Smooth muscle cell (in vitro differentiated cells): ENCODE results near the gene FAM174C. TPM values are rescaled to one million over a fixed set of nuclear protein-coding genes. Genes with fewer than 3 reads are reported as not detected.

ENCODE experiments used
- DNase-seq: peaks from one replicate; lab custom pipeline; 2025; ENCODE audit not compliant: unreplicated experiment; lab: John Stamatoyannopoulos, UW
- H2AFZ ChIP-seq: fragments of 200-600 bp; sonication (generic); 2 replicates; pipeline ENCODE4 v1.6.0; 2016; ENCODE audit warnings: antibody characterized with exemption, low read depth, mild to moderate bottlenecking
- H3F3A ChIP-seq: fragments of 200-600 bp; sonication (generic); 2 replicates; pipeline ENCODE4 v1.6.0; 2017; ENCODE audit warnings: antibody characterized with exemption, low read depth
- H3K27ac ChIP-seq: fragments of 200-600 bp; sonication (generic); 2 replicates; pipeline ENCODE4 v1.5.1; 2016; ENCODE audit warnings: low read depth, mild to moderate bottlenecking
- H3K27me3 ChIP-seq: fragments of 200-600 bp; sonication (generic); 2 replicates; pipeline ENCODE4 v1.6.1; 2016; ENCODE audit warnings: low read depth, mild to moderate bottlenecking
- H3K36me3 ChIP-seq: fragments of 200-600 bp; sonication (generic); 2 replicates; pipeline ENCODE4 v1.5.1; 2016; ENCODE audit warnings: low read depth
- H3K4me1 ChIP-seq: fragments of 200-600 bp; sonication (generic); 2 replicates; pipeline ENCODE4 v1.5.1; 2016; ENCODE audit warnings: low read depth
- H3K4me2 ChIP-seq: fragments of 200-600 bp; sonication (generic); 2 replicates; pipeline ENCODE4 v1.6.0; 2016; ENCODE audit warnings: mild to moderate bottlenecking
- H3K4me3 ChIP-seq: fragments of 200-600 bp; sonication (generic); 2 replicates; pipeline ENCODE4 v1.5.1; 2016; ENCODE audit warnings: mild to moderate bottlenecking
- H3K79me2 ChIP-seq: fragments of 200-600 bp; sonication (generic); 2 replicates; pipeline ENCODE4 v1.6.0; 2016; ENCODE audit warnings: low read depth, mild to moderate bottlenecking
- H3K9ac ChIP-seq: fragments of 200-600 bp; sonication (generic); 2 replicates; pipeline ENCODE4 v1.6.0; 2016; ENCODE audit warnings: low read depth
- H3K9me3 ChIP-seq: fragments of 200-600 bp; sonication (generic); replicated peaks from 2 replicates; pipeline ENCODE4 v1.5.1; 2016; ENCODE audit warnings: low read depth
- H4K20me1 ChIP-seq: fragments of 200-600 bp; sonication (generic); 2 replicates; pipeline ENCODE4 v1.6.0; 2016; ENCODE audit warnings: low read depth
- CTCF ChIP-seq: fragments of 200-600 bp; sonication (generic); IDR thresholded peaks from 2 replicates; pipeline ENCODE4 v1.5.1; 2017; ENCODE audit warnings: borderline replicate concordance, mild to moderate bottlenecking, antibody characterized with exemption; ENCODE audit not compliant: insufficient read depth, poor library complexity, severe bottlenecking
- WGBS: methylation state at CpG from one replicate; pipeline ENCODE4 v1.1.7; 2016; ENCODE audit warnings: low lambda C conversion rate; 5-methylcytosine and 5-hydroxymethylcytosine counted together
- polyA plus RNA-seq: library from polyadenylated mRNA; unstranded; fragments of >200 nt; fragmentation: Nextera tagmentation; extraction: Ambion mirVana; gene quantifications from 2 replicates; pipeline ENCODE4 v1.2.1, GENCODE V29; 2016
- total RNA-seq: library from RNA; depleted of rRNA; stranded (reverse); fragments of >200 nt; gene quantifications from 2 replicates; pipeline ENCODE4 v1.2.3, GENCODE V29; 2014

FAM174C gene
- total and polyA plus RNA-seq, 2 experiments from 2014 or later, result 41.5 to 75.6 TPM

- Histone ChIP-seq H3K4me1 (peaks cover 48% of the 10 kb centered on the region), H3K27ac (peak overlapping the region; percentile 94), H3F3A (peaks cover 61% of the 10 kb centered on the region), H3K4me3 (peak overlapping the region; percentile 67), H4K20me1 (peaks cover 53% of the 10 kb centered on the region), H3K4me2 (peak overlapping the region; percentile 87), H3K79me2 (peaks cover 53% of the 10 kb centered on the region), H3K9me3 (no peaks in the 10 kb centered on the region), H2AFZ (no peak overlapping the region), H3K9ac (peak overlapping the region; percentile 89), H3K36me3 (peaks cover 8% of the 10 kb centered on the region), H3K27me3 (no peaks in the 10 kb centered on the region)
- no peak for TF ChIP-seq CTCF
- DNase-seq, result no peak
- 90% methylated on average over 18 of the region's 26 CpGs for WGBS
These were observed 4.3 kb upstream of the FAM174C start for GRCh38 chr19:1270854-1271527.

DNA sequence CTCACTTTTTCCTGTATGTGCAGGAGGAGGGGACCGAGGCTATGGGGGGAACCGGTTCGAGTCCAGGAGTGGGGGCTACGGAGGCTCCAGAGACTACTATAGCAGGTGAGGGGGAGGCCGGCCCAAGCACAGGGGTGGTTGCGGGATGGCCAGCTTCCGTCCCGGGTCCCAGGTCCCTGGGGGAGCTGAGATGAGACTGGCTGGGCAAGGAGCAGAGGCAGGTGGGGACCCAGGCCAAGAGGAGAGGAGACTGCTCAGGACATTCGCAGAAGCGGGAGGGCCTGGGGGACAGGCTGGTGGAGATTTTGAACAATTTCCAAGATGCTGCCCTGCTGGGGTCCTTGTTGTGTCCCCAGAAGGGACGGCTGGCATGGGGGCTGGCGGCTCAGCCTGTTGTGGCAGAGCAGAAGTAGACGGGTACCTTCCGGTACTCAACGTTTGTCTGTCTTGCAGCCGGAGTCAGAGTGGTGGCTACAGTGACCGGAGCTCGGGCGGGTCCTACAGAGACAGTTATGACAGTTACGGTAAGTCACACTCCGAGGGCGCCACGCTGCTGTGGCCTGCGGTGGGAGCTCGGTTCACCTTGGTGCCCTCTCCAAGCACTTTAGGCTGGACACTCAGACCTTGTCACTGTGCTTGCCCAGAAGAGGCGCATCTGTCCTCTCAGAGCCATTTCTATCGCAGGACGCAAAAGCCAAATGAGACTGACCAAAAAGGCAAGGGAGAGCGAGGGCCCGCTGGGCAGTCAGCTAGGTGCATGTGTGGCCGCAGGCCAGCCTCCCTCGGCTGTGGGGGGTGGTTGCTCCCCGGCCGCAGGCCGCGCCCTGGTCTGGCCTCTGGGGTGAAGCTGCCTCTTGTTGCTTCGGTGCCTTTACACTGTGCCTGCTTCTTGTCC lies 3.6 kb upstream of the FAM174C start:
- Histone ChIP-seq H3K4me2 (peak overlapping the region; percentile 87), H4K20me1 (peaks cover 53% of the 10 kb centered on the region), H3K9ac (no peak overlapping the region), H3K27me3 (no peaks in the 10 kb centered on the region), H3F3A (peaks cover 59% of the 10 kb centered on the region), H3K27ac (peak overlapping the region; percentile 94), H3K4me1 (peaks cover 54% of the 10 kb centered on the region), H3K4me3 (no peak overlapping the region), H2AFZ (no peak overlapping the region), H3K79me2 (peaks cover 60% of the 10 kb centered on the region), H3K36me3 (peaks cover 8% of the 10 kb centered on the region), H3K9me3 (no peaks in the 10 kb centered on the region)
- no peak for DNase-seq
- 96% methylated on average over 36 of the region's 37 CpGs for WGBS
- TF ChIP-seq CTCF, result no peak

DNA sequence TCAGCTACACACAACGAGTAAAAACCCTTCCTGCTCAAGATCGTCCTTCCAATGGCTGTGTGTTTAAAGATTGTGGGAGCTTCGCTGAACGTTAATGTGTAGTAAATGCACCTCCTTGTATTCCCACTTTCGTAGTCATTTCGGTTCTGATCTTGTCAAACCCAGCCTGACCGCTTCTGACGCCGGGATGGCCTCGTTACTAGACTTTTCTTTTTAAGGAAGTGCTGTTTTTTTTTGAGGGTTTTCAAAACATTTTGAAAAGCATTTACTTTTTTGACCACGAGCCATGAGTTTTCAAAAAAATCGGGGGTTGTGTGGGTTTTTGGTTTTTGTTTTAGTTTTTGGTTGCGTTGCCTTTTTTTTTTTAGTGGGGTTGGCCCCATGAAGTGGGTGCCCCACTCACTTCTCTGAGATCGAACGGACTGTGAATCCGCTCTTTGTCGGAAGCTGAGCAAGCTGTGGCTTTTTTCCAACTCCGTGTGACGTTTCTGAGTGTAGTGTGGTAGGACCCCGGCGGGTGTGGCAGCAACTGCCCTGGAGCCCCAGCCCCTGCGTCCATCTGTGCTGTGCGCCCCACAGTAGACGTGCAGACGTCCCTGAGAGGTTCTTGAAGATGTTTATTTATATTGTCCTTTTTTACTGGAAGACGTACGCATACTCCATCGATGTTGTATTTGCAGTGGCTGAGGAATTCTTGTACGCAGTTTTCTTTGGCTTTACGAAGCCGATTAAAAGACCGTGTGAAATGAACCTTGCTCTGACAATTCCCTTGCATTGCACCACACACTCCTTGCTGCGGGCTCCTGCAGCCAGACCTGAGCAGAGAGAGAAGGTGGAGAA lies 2.7 kb upstream of the FAM174C start:
- Histone ChIP-seq H3K9ac (no peak overlapping the region), H3K79me2 (peaks cover 66% of the 10 kb centered on the region), H3K4me1 (peaks cover 49% of the 10 kb centered on the region), H2AFZ (no peak overlapping the region), H3K4me3 (no peak overlapping the region), H3K4me2 (no peak overlapping the region), H3K36me3 (peaks cover 8% of the 10 kb centered on the region), H3K27ac (peak overlapping the region; percentile 94), H4K20me1 (peaks cover 48% of the 10 kb centered on the region), H3F3A (peaks cover 59% of the 10 kb centered on the region), H3K9me3 (no peaks in the 10 kb centered on the region), H3K27me3 (no peaks in the 10 kb centered on the region)
- TF ChIP-seq CTCF, result no peak
- WGBS, result 94% methylated on average over 33 of the region's 33 CpGs
- no peak for DNase-seq
